ENCODE measurements around the gene RAD51C. TPM values are rescaled to one million over a fixed set of nuclear protein-coding genes. Genes with fewer than 3 reads are reported as not detected.

The RAD51C gene
- total and polyA plus RNA-seq, 9 of the 15 experiments (the other 6 are each of a cell fraction or from before 2014, with no cell fraction given), result 93.9 to 341 (median 135) TPM

DNA sequence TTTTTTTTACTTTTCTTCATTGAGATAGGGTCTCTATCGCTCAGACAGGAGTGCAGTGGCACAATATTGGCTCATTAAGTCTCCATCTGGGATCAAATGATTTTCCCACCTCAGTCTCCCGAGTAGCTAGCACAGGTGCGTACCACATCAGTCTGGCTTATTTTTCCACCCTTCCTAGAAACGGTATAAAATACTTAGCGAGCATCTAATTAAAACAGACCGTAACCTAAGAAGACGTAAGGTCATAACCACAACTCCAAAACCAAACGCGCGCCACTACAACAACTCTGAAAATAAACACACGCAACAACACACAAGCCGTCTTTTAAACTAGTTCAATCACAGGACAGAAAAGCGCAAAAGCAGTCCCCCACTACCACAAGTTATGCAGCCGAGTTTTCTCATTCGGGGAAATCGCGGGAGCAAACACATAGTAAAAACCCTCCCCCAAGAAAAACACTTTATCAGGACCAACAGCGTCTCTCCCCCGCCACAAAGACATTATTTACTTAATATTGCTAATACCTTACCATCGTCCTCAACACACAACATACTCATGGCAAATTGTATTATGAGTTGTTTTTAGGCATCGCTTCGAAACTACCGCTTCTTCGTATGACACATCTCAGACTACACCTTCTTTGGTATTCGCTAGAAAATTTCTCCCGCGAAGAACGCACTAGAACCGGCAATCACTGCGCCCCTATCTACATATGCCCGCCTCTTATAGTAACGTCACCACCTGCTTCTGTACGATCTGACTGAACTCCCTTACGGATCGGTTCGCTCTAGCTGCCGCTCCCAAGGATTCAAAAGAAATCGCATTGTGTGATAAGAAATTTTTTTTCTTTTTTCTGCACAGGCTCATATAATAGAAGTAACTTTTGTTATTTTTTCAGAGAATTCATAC, 33.3 kb upstream of the RAD51C start (continued):
- TF ChIP-seq GATAD2B (IDR thresholded peaks at IDR 0.05; ENCODE audit: borderline replicate concordance) (0 out of 2 replicates have a peak, but pooled peaks have one; percentile 35), BRCA1 (IDR thresholded peaks at IDR 0.05) (no peak), BRCA1 (CRISPR knock-in tag; IDR thresholded peaks at IDR 0.05) (no peak), POU5F1 (IDR thresholded peaks at IDR 0.05; ENCODE audit: borderline replicate concordance, low read depth, low read length, partially characterized antibody) (no peak), ZFP1 (CRISPR knock-in tag; IDR thresholded peaks at IDR 0.05) (peak; percentile 96), SP2 (IDR thresholded peaks at IDR 0.05; ENCODE audit: extremely low read depth, low read depth, low read length, poor library complexity, severe bottlenecking) (no peak), MED1 (CRISPR knock-in tag; IDR thresholded peaks at IDR 0.05; ENCODE audit: borderline replicate concordance) (peak; percentile 95), ZNF121 (CRISPR knock-in tag; conservative IDR thresholded peaks at IDR 0.05) (no peak), CHCHD3 (CRISPR knock-in tag; IDR thresholded peaks at IDR 0.05) (peak; percentile 100), HMGXB4 (CRISPR knock-in tag; IDR thresholded peaks at IDR 0.05) (peak; percentile 93; the same call in 1 of the 2 replicates), ZSCAN29 (IDR thresholded peaks at IDR 0.05) (peak; percentile 61), ZNF696 (CRISPR knock-in tag; conservative IDR thresholded peaks at IDR 0.05) (peak; percentile 99), DNMT1 (IDR thresholded peaks at IDR 0.05) (0 out of 2 replicates have a peak, but pooled peaks have one; percentile 49), NCOA6 (IDR thresholded peaks at IDR 0.05) (peak; percentile 83), GTF2A2 (tag; IDR thresholded peaks at IDR 0.05) (peak; percentile 99), ZNF143 (CRISPR knock-in tag; IDR thresholded peaks at IDR 0.05) (peak; percentile 92), NR2F6 (CRISPR knock-in tag; IDR thresholded peaks at IDR 0.05) (peak; percentile 100), ZNF217 (CRISPR knock-in tag; IDR thresholded peaks at IDR 0.05) (no peak), TFAM (CRISPR knock-in tag; conservative IDR thresholded peaks at IDR 0.05) (no peak), ZNF23 (CRISPR knock-in tag; IDR thresholded peaks at IDR 0.05) (peak; percentile 96), SMARCE1 (IDR thresholded peaks at IDR 0.05) (no peak), ELF1 (tag; IDR thresholded peaks at IDR 0.05) (peak; percentile 15; the same call in 1 of the 2 replicates), MTA1 (IDR thresholded peaks at IDR 0.05; ENCODE audit: borderline replicate concordance) (peak; percentile 43; the same call in 1 of the 2 replicates), ATF6 (CRISPR knock-in tag; IDR thresholded peaks at IDR 0.05) (peak; percentile 92), JUND (IDR thresholded peaks at IDR 0.05; ENCODE audit: borderline replicate concordance, low read depth, low read length) (peak; percentile 58; the same call in 1 of the 2 replicates), JUND (tag; IDR thresholded peaks at IDR 0.05; ENCODE audit: borderline replicate concordance, low read depth, low read length) (peak; percentile 79; the same call in 1 of the 3 replicates), MTA3 (IDR thresholded peaks at IDR 0.05; ENCODE audit: borderline replicate concordance) (peak; percentile 98)

All from K562 (cell line).